Dermis blood vessel endothelial cell (primary cell): ENCODE measurements around the gene TBC1D22B. TPM values are rescaled to one million over a fixed set of nuclear protein-coding genes. Genes with fewer than 3 reads are reported as not detected.
"Not testable (repeated sequence)": the region's sequence is repeated elsewhere in the genome, so short reads cannot be mapped to it uniquely, and the experiment has no call there.

ENCODE experiments used
- DNase-seq: peaks from one replicate; pipeline ENCODE4 v3.0.0; 2010
- total RNA-seq: library from RNA; depleted of rRNA; stranded (reverse); fragments of >200 nt; gene quantifications from 2 replicates; pipeline ENCODE4 v1.2.3, GENCODE V29; 2014

TBC1D22B gene
- total RNA-seq, 1 donor from 2014 or later = 9.5 TPM

DNA sequence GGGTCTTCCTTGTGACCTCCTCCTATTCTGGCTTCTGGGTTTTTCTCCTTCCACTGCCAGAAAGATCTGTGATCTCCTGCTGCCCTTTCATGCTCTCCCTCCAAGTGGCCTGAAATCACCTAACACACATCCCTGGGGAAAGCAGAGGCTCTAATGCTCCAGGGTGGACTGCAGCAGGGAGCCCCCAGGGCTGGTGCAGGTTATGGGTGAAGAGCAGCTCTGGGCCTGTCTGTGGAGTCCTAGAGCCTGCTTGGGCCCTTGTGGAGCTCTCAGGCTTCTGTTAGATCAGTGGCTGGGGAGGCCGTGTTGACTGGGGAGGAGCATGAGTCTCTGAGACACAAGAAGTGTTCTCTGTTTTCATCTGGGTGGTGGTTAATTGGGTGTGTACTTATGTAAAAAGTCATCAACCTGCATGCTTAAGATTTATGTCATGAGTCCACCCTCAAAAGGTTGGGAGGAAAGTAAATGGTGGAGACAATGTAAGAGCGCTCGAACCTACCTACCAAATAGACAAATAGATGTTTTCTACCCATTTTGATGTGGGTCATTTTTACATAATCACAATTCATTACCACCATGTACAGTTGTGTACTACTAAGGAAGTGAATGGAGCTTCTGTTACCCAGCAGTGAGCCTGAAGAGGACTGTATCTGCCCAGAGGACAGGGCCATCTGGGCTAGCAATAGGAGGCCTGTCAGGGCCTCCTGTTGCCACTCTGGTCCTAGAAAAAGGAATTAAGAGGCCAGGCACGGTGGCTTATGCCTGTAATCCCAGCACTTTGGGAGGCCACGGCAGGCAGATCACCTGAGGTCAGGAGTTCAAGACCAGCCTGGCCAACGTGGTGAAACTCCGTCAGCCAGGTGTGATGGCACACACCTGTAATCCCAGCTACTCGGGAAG is 64.2 kb downstream of the TBC1D22B start:
- no peak for DNase-seq

- DNase-seq = peak; percentile 57
Observed at GRCh38 chr6:37323580-37323979, 66.0 kb downstream of the TBC1D22B start.

DNA sequence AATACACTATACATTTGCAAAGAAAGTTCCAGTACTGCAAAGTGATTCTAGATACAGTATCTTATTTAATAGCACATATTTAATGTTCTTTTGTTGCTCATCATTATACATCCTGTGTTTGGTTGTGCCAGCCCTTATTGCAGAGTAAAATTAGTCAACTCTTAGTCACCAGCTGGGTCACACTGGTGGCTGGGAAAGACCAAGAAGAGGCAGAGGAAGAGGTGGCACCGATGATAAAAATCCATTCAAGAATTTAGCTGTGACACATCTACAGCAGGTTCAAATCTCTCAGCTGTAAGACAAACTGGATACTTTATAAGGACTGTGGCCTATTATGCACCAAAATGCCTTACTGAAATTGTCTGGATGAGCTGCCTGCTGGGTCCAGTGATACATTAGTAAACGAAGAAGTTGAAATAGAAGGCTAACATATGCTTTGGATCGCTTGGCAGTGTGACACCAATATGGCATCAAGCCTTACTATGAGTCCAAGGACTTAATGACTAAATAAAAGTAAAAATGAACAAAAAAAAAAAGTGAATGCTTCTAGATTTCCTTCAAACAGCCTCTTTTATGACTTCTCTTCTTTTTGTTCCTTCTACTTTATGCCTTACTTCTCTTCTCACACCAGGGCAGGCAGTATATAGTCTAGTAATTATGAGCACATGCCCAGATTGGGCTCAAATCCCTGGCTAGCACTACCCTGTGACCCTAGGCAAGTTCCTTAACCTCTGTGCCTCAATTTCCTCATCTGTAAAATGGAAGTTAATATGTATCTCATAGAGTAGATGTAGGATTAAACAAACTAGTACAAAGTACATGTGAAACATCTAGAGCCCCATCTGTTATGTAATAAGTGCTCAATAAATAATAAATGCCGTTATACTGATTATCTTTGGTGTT is 66.8 kb downstream of the TBC1D22B start:
- DNase-seq = peak; percentile 64

GRCh38 chr6:37330345-37330744 is 72.8 kb downstream of the TBC1D22B start:
- not testable (repeated sequence) for DNase-seq

- DNase-seq = no peak
Observed at GRCh38 chr6:37331047-37331446, 73.5 kb downstream of the TBC1D22B start.

DNA sequence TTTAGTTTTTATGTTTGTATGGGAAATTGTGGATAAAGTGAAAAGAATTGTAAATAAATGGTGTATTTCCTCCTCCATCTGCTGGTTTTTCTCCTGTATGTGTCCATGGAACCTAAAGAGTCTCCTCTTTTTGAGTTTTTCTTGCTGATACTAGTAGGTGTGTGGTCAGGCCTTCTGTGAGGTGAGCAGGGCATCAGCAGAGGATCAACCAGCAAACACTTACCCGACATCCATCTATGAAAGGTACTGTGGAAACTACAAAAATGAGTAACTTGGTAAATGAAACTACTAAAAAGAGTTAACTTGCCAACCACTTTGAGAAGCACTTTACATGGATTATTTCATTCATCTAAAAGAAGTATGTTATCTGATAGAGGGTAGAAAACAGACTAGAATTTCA is 75.3 kb downstream of the TBC1D22B start:
- no peak for DNase-seq

GRCh38 chr6:37334047-37334446 is 76.5 kb downstream of the TBC1D22B start:
- DNase-seq = no peak

DNA sequence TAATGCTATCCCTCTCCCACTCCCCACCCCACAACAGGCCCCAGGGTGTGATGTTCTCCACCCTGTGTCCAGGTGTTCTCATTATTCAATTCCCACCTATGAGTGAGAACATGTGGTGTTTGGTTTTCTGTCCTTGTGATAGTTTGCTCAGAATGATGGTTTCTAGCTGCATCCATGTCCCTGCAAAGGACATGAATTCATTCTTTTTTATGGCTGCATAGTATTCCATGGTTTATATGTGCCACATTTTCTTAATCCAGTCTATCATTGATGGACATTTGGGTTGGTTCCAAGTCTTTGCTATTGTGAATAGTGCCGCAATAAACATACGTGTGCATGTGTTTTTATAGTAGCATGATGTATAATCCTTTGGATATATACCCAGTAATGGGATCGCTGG is 80.7 kb downstream of the TBC1D22B start:
- DNase-seq = not testable (repeated sequence)

GRCh38 chr6:37338745-37339255 is 81.2 kb downstream of the TBC1D22B start:
- no peak for DNase-seq

- DNase-seq = no peak
Observed at GRCh38 chr6:37339741-37340638, 82.4 kb downstream of the TBC1D22B start.

DNA sequence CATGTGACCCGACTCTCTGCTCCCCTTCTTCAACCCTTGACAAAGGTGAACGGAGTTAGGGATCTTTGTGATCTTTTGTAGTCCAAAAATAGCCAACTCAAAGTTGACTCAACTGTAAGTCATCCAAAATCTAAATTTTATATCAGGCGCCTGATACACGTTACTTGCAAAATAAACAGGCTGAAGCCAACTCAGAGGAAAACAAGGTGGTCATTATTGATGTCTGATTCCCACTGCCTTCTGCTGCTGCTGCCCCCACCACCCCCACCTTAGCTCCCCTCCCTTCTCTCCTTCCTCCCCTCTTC is 83.0 kb downstream of the TBC1D22B start:
- DNase-seq = no peak

DNA sequence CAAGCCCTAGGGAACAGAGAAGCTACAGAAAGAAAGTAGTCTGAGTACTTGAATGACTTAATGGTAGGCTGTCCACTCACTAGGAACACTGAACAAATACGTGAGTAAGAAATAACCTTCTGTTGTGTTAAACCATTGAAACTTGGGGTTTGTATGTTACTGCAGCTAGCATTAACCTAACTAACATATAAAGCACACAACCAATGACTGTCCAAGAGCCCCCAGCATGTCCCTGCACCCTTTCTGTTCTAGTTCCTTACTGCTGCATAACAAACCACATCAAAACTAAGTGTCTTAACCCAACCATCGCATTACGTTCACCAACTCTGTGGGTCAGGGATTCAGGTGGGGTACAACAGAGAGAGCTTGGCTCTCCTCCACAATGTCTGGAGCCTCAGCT is 85.7 kb downstream of the TBC1D22B start:
- no peak for DNase-seq

DNA sequence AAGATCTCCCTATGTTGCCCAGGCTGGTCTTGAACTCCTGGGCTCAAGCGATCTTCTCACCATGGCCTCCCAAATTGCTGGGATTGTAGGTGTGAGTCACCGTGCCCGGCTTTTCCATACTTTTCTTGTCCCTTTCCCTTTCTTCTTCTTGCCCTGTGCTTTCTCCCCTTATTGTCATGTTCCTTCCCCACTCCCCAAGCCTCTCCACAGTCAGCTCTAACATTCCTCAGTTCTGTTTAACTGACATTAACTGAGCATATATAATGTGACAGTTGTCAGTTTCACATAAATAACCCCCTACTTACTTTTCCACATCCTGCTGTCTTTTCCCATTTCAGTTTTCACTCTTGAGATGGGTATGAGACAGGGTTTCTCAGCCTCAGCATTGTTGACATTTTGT is 86.7 kb downstream of the TBC1D22B start:
- no peak for DNase-seq

DNA sequence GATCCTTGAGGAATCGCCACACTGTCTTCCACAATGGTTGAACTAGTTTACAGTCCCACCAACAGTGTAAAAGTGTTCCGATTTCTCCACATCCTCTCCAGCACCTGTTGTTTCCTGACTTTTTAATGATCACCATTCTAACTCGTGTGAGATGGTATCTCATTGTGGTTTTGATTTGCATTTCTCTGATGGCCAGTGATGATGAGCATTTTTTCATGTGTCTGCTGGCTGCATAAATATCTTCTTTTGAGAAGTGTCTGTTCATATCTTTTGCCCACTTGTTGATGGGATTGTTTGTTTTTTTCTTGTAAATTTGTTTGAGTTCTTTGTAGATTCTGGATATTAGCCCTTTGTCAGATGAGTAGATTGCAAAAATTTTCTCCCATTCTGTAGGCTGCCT is 88.2 kb downstream of the TBC1D22B start:
- DNase-seq = not testable (repeated sequence)

DNA sequence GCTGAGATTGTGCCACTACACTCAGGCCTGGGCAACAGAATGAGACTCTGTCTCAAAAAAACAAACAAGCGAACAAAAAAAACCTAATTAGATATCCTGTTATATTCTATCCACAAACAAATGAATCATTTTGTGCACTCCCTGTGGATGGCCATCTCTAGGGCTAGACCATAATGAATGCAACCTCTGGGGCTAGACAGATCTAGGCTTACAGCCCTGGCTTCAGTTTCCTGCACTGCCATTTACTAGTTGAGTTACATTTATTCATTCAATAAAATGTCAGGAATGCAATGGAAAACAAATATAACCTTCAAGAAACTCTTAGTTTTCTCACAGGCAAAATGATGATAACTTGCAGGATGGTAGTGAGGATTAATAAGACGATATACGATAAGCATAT is 89.6 kb downstream of the TBC1D22B start:
- no peak for DNase-seq

DNA sequence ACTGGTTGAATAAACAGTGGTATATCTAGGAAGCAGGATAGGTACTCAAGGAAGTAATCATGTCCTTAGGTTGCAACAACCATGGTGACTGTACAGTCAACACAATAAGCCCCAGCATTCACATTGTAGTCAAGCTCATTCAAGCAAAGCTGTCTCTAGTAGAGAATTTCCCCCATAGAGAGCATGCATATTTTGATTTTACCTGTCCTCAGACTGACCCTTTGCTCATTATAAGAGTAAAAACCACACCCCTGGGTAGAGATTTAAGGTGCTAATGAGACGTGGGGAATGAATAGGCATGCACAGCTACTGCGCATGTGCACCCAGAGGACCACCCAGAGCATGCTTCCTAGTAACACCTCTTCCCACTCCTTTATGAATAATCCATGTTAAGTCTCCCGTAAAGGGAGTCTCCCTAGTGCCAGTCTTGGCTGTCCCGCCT is 90.1 kb downstream of the TBC1D22B start:
- DNase-seq = peak; percentile 21

- no peak for DNase-seq
Observed at GRCh38 chr6:37351027-37351426, 93.5 kb downstream of the TBC1D22B start.

GRCh38 chr6:37352384-37352783 is 94.8 kb downstream of the TBC1D22B start:
- no peak for DNase-seq

GRCh38 chr6:37353761-37354525 is 96.4 kb downstream of the TBC1D22B start, which contains the start of gene RNF8:
Gene RNF8, plus strand, starts transcription at chr6:37353983. Its CDS starts 182 bp downstream, at chr6:37354165.
- peak; percentile 92 for DNase-seq

- peak; percentile 49 for DNase-seq
Observed at GRCh38 chr6:37354526-37355384, 97.2 kb downstream of the TBC1D22B start.
